ENCODE data around the gene CAND2.

The CAND2 gene

GRCh38 chr3:12816521-12817342 lies 20.3 kb downstream of the CAND2 start:
- H3K27ac ChIP-seq: no peak overlapping the region
- no peak for TF ChIP-seq CTCF (conservative IDR thresholded peaks at IDR 0.05)

- no peak for TF ChIP-seq CTCF (conservative IDR thresholded peaks at IDR 0.05)
- H3K27ac ChIP-seq: no peak overlapping the region
Observed at GRCh38 chr3:12817343-12817710, 20.8 kb downstream of the CAND2 start.

GRCh38 chr3:12818273-12818672 lies 21.8 kb downstream of the CAND2 start:
- H3K27ac ChIP-seq: no peak overlapping the region

GRCh38 chr3:12818773-12819172 lies 22.3 kb downstream of the CAND2 start:
- TF ChIP-seq CTCF (conservative IDR thresholded peaks at IDR 0.05): no peak
- H3K27ac ChIP-seq: no peak overlapping the region

More at GRCh38 chr3:12818273-12818672, 21.8 kb downstream of the CAND2 start:
- no peak for TF ChIP-seq CTCF (conservative IDR thresholded peaks at IDR 0.05)

- TF ChIP-seq CTCF (conservative IDR thresholded peaks at IDR 0.05): peak; percentile 78
- H3K27ac ChIP-seq: no peak overlapping the region
Observed at GRCh38 chr3:12822725-12823373, 26.4 kb downstream of the CAND2 start.

GRCh38 chr3:12824299-12824698 lies 27.8 kb downstream of the CAND2 start:
- no peak overlapping the region for H3K27ac ChIP-seq
- no peak for TF ChIP-seq CTCF (conservative IDR thresholded peaks at IDR 0.05)

- H3K27ac ChIP-seq: no peak overlapping the region
- TF ChIP-seq CTCF (conservative IDR thresholded peaks at IDR 0.05): no peak
Observed at GRCh38 chr3:12825156-12825555, 28.7 kb downstream of the CAND2 start.

Data from VCaP (cell line).